Fibroblast of lung (primary cell): ENCODE results near the gene ZKSCAN4.

Source experiments
- EZH2 ChIP-seq: IDR thresholded peaks from 2 replicates; pipeline ENCODE4 v1.5.1; 2012; ENCODE audit warnings: low read length, control low read depth, mild to moderate bottlenecking; ENCODE audit errors: missing control alignments
- TF ChIP-seq, protein P1 (sequence below), 2 donors: IDR thresholded peaks in 1 of 2; conservative IDR thresholded peaks in 1 of 2; 1 replicate in 1 of 2; 2 replicates in 1 of 2; pipeline ENCODE4 v1.5.1; 2011 to 2012; ENCODE audit warnings: low read length in 2 of 2, control low read depth in 1 of 2, inconsistent platforms in 1 of 2, low read depth in 1 of 2, mild to moderate bottlenecking in 1 of 2

DNA sequence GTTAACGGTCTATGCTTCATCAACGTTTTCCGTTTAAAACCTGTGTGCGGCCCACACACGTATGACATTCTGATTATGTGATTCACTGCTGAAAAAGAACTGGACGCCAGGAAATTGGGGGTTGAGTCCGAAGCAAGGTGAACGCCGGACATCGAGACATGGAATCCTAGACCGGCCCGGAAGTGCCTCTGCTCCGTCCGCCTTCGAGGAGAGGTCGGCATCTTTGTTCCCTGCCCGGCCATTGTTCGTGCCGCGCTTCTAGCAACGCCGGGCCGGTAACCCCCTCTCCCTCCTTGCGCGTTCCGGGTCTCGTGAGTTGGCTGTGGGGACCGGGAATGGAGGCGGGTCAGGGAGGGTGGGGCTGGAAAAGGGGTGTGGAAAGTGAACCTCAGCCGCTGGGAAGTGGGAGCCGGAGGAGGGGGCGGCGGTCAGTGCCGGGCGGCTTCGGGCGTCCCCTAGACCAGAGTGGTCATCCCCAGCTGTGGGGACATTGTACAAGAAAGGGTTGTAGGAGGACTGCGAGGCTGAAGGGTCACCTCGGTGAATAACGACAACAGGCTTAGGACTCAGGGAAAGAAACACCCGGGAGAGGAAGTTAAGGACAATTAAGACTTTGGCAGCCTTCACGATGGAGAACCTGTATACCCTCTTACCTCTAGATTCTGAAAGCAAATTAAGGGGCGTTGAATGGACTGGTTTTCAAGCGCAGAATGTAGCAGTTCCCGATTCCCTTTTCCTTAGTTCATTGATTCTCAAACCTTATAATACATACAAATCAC lies 26.8 kb downstream of the ZKSCAN4 start, which contains the start of gene ZSCAN9:
- TF ChIP-seq, protein P1, sequence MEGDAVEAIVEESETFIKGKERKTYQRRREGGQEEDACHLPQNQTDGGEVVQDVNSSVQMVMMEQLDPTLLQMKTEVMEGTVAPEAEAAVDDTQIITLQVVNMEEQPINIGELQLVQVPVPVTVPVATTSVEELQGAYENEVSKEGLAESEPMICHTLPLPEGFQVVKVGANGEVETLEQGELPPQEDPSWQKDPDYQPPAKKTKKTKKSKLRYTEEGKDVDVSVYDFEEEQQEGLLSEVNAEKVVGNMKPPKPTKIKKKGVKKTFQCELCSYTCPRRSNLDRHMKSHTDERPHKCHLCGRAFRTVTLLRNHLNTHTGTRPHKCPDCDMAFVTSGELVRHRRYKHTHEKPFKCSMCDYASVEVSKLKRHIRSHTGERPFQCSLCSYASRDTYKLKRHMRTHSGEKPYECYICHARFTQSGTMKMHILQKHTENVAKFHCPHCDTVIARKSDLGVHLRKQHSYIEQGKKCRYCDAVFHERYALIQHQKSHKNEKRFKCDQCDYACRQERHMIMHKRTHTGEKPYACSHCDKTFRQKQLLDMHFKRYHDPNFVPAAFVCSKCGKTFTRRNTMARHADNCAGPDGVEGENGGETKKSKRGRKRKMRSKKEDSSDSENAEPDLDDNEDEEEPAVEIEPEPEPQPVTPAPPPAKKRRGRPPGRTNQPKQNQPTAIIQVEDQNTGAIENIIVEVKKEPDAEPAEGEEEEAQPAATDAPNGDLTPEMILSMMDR (conservative IDR thresholded peaks at IDR 0.05 in 1 of 2, IDR thresholded peaks at IDR 0.05 in 1 of 2; ENCODE audit: low read depth in 1 of 2, low read length in 2 of 2): no peak
- TF ChIP-seq EZH2: no peak
